Left renal cortex interstitium (tissue), 4 donors: Measurements from ENCODE around the gene LIPT2. TPM values are rescaled to one million over a fixed set of nuclear protein-coding genes. Genes with fewer than 3 reads are reported as not detected.

Experiments used
- DNase-seq, 4 donors: peaks; one replicate each; pipeline ENCODE4 v3.0.0-alpha.2; 2013; ENCODE audit warnings: low read depth in 4 of 4, low spot score in 2 of 4, missing footprints in 1 of 4
- polyA plus RNA-seq, 4 donors: library from polyadenylated mRNA; unstranded; fragments of 120-200 nt; gene quantifications; one replicate each; pipeline ENCODE4 v1.2.1, GENCODE V29; 2013; ENCODE audit not compliant: insufficient read length in 4 of 4

LIPT2 gene
- polyA plus RNA-seq, 4 donors, result 8.1 to 10.3 (median 9.1) TPM

- peak in 1 of 4 donors; percentile 37 for DNase-seq
Measured at GRCh38 chr11:74466916-74467885, 26.3 kb downstream of the LIPT2 start, which contains the start of gene KCNE3. KCNE3 (minus strand) TSS chr11:74467549; CDS start chr11:74457563, 9,986 bp downstream.

GRCh38 chr11:74465291-74465708 is 28.2 kb downstream of the LIPT2 start:
- no peak for DNase-seq

- DNase-seq, result no peak
Measured at GRCh38 chr11:74464746-74465145, 28.8 kb downstream of the LIPT2 start.

- DNase-seq, result no peak
Measured at GRCh38 chr11:74463216-74463615, 30.3 kb downstream of the LIPT2 start.

- no peak for DNase-seq
Measured at GRCh38 chr11:74462631-74463030, 30.9 kb downstream of the LIPT2 start.

- no peak for DNase-seq
Measured at GRCh38 chr11:74462009-74462408, 31.5 kb downstream of the LIPT2 start.

DNA sequence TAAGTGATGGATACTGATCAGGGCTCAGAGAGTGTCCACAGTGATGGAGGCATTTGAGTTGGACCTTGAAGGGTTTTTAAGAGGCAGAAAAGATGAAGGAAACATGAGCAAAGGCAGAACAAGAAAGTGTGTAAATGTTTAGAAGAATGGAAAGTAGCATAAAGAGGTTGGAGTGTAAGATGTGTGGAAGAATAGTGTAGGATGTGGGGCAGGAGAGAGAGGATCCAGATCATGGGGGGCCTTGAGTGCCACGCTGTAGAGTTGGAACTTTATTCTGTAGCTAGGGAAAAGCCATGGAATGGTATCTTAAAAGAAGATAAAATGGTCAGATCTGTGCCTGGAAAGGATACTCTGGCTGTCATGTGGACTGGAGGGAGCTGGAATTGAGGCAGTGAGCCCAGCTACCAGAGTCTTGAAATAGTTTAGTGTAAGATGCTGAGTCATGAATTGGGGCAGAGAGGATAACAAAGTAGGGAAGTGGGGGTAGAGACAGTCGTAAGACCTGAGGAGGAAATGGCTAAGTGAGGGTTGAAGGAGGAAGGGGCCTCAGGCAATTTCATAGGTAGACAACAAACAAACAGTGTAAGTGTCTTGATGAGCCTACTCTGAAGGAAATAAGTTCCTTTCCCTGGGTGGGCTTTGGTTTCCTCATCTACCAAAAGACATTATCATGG is 32.9 kb downstream of the LIPT2 start:
- DNase-seq, result no peak

DNA sequence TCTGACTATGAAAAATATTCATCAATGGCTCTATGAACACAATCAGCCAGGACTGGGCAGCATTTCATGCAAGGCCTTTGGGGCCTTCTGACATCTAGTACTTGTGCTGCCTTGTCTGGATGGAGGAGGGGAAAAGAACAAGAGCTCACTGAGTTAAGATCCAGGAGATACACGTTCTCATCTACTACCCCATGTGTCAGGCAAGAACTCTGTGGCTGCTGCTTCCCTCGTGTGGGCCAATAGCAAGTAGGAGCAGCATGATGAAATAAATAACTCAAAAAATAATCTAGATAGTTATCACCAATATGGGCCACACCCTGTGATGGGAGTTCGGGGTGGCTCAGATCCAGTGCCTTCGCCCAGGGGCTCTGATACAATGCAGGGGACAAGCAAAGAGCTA is 33.5 kb downstream of the LIPT2 start:
- no peak for DNase-seq

DNA sequence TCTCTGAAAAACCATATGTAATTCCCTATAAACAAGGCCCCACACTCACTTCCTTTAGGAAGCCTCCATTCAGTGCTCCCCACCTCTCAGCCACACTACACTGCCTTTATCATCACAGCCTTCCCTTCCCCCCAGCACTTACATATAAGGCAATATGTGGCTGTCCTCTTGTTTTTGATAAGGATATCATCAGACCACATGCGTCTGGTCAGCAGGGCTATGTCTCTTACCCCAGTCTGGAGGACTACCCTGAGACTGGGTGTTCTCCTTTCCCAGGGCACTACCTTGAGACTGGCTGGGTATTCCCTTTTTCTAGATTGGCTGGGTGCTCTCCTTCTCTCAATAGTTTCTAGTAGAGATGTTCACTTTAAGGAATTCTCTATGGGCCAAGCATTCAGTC is 33.9 kb downstream of the LIPT2 start:
- no peak for DNase-seq

GRCh38 chr11:74457356-74457755 is 36.2 kb downstream of the LIPT2 start:
- DNase-seq, result no peak

DNA sequence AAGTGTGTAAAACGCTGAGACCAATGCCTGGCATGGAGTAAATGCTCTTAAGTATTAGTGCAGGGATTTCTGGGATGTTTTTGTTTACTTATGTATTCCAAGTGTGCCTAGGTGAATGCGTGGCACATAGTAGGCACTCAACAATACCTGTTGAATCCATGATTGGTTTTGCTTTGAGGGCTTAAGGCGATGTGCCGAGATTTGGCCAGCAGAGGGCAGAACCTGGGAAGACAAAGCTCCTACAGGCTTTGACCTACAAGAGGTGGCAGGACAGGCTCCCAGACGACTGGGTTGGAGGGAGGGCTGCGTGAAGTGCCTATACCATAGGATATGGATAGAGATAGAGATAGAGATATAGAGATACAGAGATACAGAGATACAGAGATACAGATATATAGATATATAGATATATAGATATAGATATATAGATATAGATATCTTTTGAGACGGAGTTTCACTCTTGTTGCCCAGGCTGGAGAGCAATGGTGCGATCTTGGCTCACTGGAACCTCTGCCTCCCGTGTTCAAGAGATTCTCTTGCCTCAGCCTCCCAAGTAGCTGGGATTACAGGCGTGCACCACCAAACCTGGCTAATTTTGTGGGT is 40.0 kb downstream of the LIPT2 start:
- no peak for DNase-seq

DNA sequence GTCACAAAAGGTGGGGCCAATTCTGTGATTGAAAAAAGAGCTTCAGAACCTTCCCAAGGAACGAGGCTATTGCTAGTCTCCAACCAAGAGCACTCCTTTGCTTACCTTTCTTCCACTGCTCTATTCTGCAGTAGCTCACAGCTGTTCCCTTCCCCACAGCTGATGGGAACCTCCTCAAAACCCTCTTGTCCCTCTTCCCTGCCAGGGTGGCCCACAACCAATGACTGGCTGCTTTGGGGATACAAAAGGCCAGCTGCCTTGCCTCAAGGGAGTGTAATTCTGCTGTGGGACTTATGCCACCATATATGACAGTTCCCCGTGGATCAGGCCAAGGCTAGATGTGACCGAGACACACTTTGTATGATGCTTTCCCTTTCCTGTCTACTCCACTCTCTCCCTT is 41.2 kb downstream of the LIPT2 start:
- DNase-seq, result no peak

DNA sequence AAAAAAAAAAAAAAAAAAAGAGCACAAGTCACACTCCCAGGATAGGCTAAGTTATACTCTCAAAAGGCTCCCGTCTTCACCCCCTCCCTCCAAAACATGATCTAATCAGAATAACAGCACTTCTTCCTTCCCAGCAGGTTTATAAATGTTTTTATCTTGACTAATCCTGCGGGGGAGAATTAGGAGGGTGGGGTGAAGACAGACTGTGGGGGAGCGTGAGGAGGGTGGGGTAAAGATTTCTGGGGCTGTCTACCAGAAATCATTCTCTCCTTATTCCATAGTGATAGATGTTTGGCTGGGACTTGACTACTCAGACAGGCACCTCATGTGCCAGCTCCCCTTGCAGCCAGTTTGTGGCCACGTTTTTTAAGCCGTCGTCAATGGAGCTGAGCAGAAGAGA is 43.2 kb downstream of the LIPT2 start:
- no peak for DNase-seq

GRCh38 chr11:74449369-74449931 is 44.1 kb downstream of the LIPT2 start:
- no peak for DNase-seq

GRCh38 chr11:74447720-74448119 is 45.8 kb downstream of the LIPT2 start:
- no peak for DNase-seq

GRCh38 chr11:74446532-74446938 is 47.0 kb downstream of the LIPT2 start:
- no peak for DNase-seq

GRCh38 chr11:74444173-74444826 is 49.2 kb downstream of the LIPT2 start:
- no peak for DNase-seq

DNA sequence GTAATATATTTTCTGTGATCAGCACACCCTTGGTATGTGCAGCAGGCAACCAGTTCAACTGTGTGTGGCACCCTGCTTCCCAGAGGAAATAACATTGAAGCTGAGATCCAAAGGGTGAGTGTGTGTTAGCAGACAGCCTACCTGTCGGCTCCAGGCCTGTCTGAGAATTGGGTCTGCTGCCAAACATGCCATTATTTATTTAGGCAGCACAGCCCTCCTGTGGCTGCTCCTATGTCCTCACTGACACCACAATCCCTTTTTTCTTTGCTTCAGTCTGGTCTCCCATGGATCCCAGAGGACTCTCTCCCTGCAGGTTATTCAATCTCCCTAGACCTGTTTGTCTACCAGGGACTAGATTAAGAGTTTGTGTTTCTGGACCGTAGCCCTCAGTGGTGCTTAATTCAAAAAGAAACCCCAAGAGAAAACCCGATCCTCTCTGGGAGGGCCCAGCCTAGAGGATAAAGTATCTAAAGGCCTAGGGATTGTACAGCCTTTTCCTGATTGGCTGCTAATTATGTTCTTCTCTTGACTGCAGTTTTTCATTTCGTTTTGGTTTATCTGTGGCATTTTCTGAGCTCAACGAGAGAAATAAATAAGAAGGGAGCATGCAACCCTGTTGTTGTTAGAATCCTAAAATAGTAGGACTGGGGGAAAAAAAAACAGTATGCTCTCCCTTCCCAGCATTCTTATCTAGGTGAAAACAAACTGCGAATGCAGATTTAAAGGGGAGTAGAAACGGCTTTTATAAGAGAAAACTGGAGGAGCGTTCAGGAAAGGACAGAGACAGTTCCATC is 50.3 kb downstream of the LIPT2 start:
- no peak for DNase-seq

DNA sequence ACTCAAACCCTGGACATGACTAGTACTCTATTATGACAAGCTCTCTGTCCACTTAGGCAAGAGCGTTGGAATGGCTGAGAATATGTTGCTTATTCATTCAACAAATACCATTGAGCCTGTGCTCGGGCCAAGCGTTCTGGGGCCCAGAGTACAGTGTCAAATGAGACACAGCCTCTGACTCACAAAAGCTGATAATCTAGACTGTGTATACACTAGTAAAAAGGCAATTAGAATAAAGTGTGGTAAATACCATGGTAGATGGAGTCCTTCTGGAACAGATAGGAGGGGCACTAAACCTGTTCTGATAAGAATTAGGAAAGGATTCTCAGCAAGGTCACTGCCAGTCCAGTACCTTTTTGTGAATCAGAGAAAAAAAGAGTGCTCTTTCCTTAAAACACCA is 50.9 kb downstream of the LIPT2 start:
- DNase-seq, result no peak
